CD8-positive, alpha-beta memory T cell (primary cell): Measurements from ENCODE around the gene WDR89. TPM values are rescaled to one million over a fixed set of nuclear protein-coding genes. Genes with fewer than 3 reads are reported as not detected.
"Not testable (repeated sequence)": the region's sequence is repeated elsewhere in the genome, so short reads cannot be mapped to it uniquely, and the experiment has no call there.

ENCODE experiments used
- CTCF ChIA-PET: fragments of 350-600 bp; sonication (Branson Sonifier 250); formaldehyde crosslinking; loops from one replicate; lab custom pipeline; 2021; ENCODE audit warnings: antibody characterized with exemption; lab: Charles Lee
- POLR2A ChIA-PET: fragments of 350-600 bp; sonication (Branson Sonifier 250); formaldehyde crosslinking; loops from one replicate; lab custom pipeline; 2021; ENCODE audit warnings: antibody characterized with exemption; lab: Charles Lee
- DNase-seq, 5 donors: peaks; one replicate each; pipeline versions ENCODE4 v3.0.0 to v3.0.0-alpha.2; 2020 to 2022; ENCODE audit warnings: mixed read lengths in 1 of 5
- H3K27ac ChIP-seq: one replicate; pipeline ENCODE4 v1.7.0; 2013; ENCODE audit warnings: low read depth, mild to moderate bottlenecking, low read length, moderate library complexity
- H3K27me3 ChIP-seq: 2 replicates; pipeline ENCODE4 v1.7.0; 2013; ENCODE audit warnings: low read length, mild to moderate bottlenecking; ENCODE audit not compliant: insufficient read depth, poor library complexity, severe bottlenecking
- H3K36me3 ChIP-seq: 2 replicates; pipeline ENCODE4 v1.7.0; 2013; ENCODE audit warnings: mild to moderate bottlenecking, low read length, moderate library complexity; ENCODE audit not compliant: insufficient read depth
- H3K4me1 ChIP-seq: 2 replicates; pipeline ENCODE4 v1.7.0; 2013; ENCODE audit warnings: mild to moderate bottlenecking, low read length, moderate library complexity; ENCODE audit not compliant: insufficient read depth
- H3K4me3 ChIP-seq: 2 replicates; pipeline ENCODE4 v1.7.0; 2013; ENCODE audit warnings: mild to moderate bottlenecking, low read length
- H3K9me3 ChIP-seq: 2 replicates; pipeline ENCODE4 v1.7.0; 2013; ENCODE audit warnings: mild to moderate bottlenecking, low read length
- H3K27ac Mint-ChIP-seq, 8 donors: one replicate each; pipeline ENCODE4 v1.8.0; 2020 to 2021; ENCODE audit warnings: mixed read lengths in 8 of 8, mild to moderate bottlenecking in 6 of 8, inconsistent platforms in 3 of 8, moderate library complexity in 3 of 8
- H3K27me3 Mint-ChIP-seq, 2 donors: one replicate each; pipeline ENCODE4 v1.8.0; 2020 to 2021; ENCODE audit warnings: mixed read lengths in 2 of 2, mild to moderate bottlenecking in 1 of 2, moderate library complexity in 1 of 2
- H3K36me3 Mint-ChIP-seq, 3 donors: one replicate each; pipeline ENCODE4 v1.8.0; 2020 to 2021; ENCODE audit warnings: mixed read lengths in 3 of 3, inconsistent platforms in 1 of 3, mild to moderate bottlenecking in 1 of 3
- H3K4me1 Mint-ChIP-seq, 3 donors: one replicate each; pipeline ENCODE4 v1.8.0; 2020 to 2021; ENCODE audit warnings: mixed read lengths in 3 of 3, inconsistent platforms in 1 of 3, mild to moderate bottlenecking in 1 of 3
- H3K4me3 Mint-ChIP-seq, 7 donors: one replicate each; pipeline ENCODE4 v1.8.0; 2020 to 2021; ENCODE audit warnings: mixed read lengths in 7 of 7, mild to moderate bottlenecking in 6 of 7, moderate library complexity in 4 of 7, inconsistent platforms in 2 of 7
- H3K9me3 Mint-ChIP-seq, 5 donors: one replicate each; pipeline ENCODE4 v1.8.0; 2020 to 2022; ENCODE audit warnings: mixed read lengths in 5 of 5, mild to moderate bottlenecking in 3 of 5, moderate library complexity in 2 of 5, inconsistent platforms in 1 of 5
- polyA plus RNA-seq: library from polyadenylated mRNA; unstranded; fragments of 300-500 nt; fragmentation: Illumina TruSeq; gene quantifications from one replicate; pipeline ENCODE4 v1.2.3, GENCODE V29; 2021
- total RNA-seq, 2 experiments: library from RNA; stranded (reverse); gene quantifications; one replicate each; pipeline ENCODE4 v1.2.3, GENCODE V29; 2021

Gene WDR89
- total and polyA plus RNA-seq, 3 experiments from 2014 or later: 18.3 to 30.6 (median 28.9) TPM

DNA sequence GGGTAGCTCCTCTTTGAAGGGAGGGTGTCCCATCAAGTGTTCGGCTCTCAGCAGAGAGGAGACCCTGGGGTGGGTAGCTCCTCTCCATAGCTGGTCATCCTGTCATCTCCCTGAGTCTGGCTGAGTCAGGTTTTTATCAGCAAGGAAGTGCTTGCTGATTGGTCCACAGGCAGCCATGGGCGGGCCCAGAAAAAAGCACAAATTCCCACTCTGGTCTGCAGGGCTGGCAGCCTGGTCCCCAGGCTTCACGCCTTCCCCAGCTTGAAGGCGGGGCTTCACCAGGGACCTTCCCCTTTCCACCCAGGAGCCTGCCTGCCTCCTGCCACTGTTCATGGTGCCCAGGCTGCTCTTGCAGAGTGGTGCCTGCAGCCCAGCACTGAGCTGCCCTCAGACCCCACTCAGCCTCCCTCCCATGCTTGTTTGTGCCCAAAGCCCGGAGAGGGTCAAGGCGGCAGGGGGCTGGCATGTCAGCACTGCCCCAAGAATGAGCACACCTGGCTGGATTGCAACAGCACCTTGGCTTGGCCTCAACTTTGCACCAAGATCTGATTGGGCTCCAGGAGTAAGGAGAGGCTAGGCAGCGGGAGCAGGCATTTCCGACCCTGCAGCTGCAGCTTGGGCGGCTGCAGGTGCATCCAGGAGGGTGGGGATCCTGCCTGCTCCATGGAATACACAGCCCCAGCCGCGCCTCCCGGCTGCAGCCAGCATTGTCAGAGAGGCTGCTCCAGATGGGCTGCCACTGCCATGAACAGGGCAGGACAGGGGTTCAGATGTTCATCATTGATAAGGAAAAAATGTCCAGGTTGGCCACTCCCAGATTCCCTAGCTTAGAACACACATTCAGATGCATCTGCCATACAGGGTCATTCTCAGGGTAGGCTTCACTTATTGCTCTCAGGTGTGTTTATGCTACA is 22.0 kb upstream of the WDR89 start:
- H3K36me3 ChIP-seq: no peaks in the 10 kb centered on the region
- peaks cover 2 to 5% (median 4%) of the 10 kb centered on the region in 3 donors for H3K36me3 Mint-ChIP-seq
- H3K27me3 Mint-ChIP-seq: peaks cover 0 to 2% of the 10 kb centered on the region in 2 donors
- no peaks in the 10 kb centered on the region for H3K4me1 Mint-ChIP-seq
- DNase-seq: no peak
- no peak overlapping the region for H3K27ac Mint-ChIP-seq
- no peak overlapping the region for H3K4me3 ChIP-seq
- no peak overlapping the region for H3K27ac ChIP-seq
- ChIA-PET POLR2A (interaction anchor here (0.6 kb wide), 1 partner anchor 61 kb away, joined by 3 read pairs; no protein-coding TSS in a partner anchor), CTCF (interaction anchor here (1.1 kb wide), 1 partner anchor 107 kb away, joined by 4 read pairs; no protein-coding TSS in a partner anchor)
- H3K9me3 Mint-ChIP-seq: no peaks in the 10 kb centered on the region
- H3K27me3 ChIP-seq: no peaks in the 10 kb centered on the region
- no peak overlapping the region for H3K4me3 Mint-ChIP-seq
- no peaks in the 10 kb centered on the region for H3K9me3 ChIP-seq
- H3K4me1 ChIP-seq: no peaks in the 10 kb centered on the region

DNA sequence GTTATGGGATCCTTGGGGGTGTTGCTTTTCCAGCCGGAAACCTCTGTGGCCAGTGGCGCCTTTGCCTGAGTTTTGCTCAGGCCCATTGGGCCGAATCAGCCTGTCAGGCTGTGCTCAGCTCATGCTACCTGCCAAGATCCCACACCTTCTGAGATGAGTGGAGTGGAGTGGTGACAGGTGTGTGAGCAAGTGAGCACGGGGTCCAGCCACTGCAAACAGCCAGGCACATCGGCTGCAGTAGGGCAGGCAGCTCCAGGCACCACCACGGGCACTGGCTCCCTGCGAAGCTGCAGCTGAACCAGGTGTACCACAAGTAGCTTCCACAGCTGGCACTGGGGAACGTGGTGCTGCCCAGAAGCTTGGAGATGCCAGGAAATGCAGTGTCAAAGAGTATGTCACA is 21.1 kb upstream of the WDR89 start:
- Histone ChIP-seq H3K4me1 (no peaks in the 10 kb centered on the region), H3K4me3 (no peak overlapping the region), H3K27ac (no peak overlapping the region), H3K9me3 (no peaks in the 10 kb centered on the region), H3K36me3 (no peaks in the 10 kb centered on the region), H3K27me3 (no peaks in the 10 kb centered on the region)
- peaks cover 2 to 5% (median 4%) of the 10 kb centered on the region in 3 donors for H3K36me3 Mint-ChIP-seq
- no peaks in the 10 kb centered on the region for H3K4me1 Mint-ChIP-seq
- ChIA-PET CTCF (interaction anchor here (1.1 kb wide), 1 partner anchor 108 kb away, joined by 4 read pairs; no protein-coding TSS in a partner anchor), POLR2A (no interaction called here)
- H3K27me3 Mint-ChIP-seq: peaks cover 0 to 2% of the 10 kb centered on the region in 2 donors
- no peaks in the 10 kb centered on the region for H3K9me3 Mint-ChIP-seq
- H3K4me3 Mint-ChIP-seq: no peak overlapping the region
- no peak overlapping the region for H3K27ac Mint-ChIP-seq
- no peak for DNase-seq

DNA sequence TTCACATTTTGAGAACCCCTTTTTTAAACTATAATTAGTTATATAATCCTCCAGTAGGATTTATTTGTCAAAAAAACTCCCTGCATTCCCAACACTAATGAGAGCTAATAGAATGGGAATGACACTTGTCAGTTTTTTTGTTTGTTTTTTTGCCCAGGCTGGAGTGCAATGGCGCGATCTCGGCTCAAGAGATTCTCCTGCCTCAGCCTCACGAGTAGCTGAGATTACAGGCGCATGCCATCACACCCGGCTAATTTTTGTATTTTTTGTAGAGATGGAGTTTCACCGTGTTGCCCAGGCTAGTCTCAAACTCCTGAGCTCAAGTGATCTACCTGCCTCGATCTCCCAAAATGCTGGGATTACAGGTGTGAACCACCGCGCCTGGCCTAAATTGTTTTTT is 20.2 kb upstream of the WDR89 start:
- POLR2A ChIA-PET: not testable (repeated sequence)

DNA sequence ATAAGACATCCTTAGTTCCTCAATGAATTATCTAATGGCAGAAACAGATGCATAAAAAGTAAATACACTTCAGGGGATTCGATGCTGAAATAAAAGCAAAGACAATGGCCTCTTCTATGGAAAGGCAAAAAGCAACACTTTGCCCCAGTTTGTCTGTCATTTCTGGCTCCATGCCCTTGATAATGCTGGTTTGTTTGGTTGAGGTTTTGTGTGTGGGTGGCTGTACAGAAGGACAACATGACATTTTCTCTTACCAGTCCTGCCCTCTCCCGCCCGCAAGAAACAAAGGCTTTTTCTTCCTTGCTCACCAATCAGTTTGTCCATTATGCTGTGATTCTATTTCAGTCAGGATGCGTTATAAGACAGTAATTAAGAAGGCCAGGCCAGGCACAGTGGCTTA is 18.1 kb upstream of the WDR89 start:
- H3K9me3 Mint-ChIP-seq: no peaks in the 10 kb centered on the region
- no peak overlapping the region for H3K4me3 ChIP-seq
- H3K9me3 ChIP-seq: no peaks in the 10 kb centered on the region
- CTCF ChIA-PET: no interaction called here
- H3K36me3 Mint-ChIP-seq: peaks cover 4 to 12% (median 8%) of the 10 kb centered on the region in 3 donors
- peaks cover 0 to 2% of the 10 kb centered on the region in 2 donors for H3K27me3 Mint-ChIP-seq
- POLR2A ChIA-PET: no interaction called here
- DNase-seq: no peak
- H3K36me3 ChIP-seq: no peaks in the 10 kb centered on the region
- H3K4me1 ChIP-seq: no peaks in the 10 kb centered on the region
- H3K4me3 Mint-ChIP-seq: peak overlapping the region in 1 of 7 donors; percentile 27
- no peaks in the 10 kb centered on the region for H3K4me1 Mint-ChIP-seq
- H3K27me3 ChIP-seq: no peaks in the 10 kb centered on the region
- peak overlapping the region in 2 of 8 donors; percentile 17 to 53 for H3K27ac Mint-ChIP-seq
- no peak overlapping the region for H3K27ac ChIP-seq

More for the DNA sequence above, 20.2 kb upstream of the WDR89 start:
- H3K4me3 Mint-ChIP-seq, H3K27me3 Mint-ChIP-seq, H3K9me3 ChIP-seq, H3K4me1 ChIP-seq, CTCF ChIA-PET, DNase-seq, H3K36me3 Mint-ChIP-seq, H3K4me3 ChIP-seq, H3K9me3 Mint-ChIP-seq, H3K36me3 ChIP-seq, H3K4me1 Mint-ChIP-seq, H3K27me3 ChIP-seq, H3K27ac ChIP-seq, H3K27ac Mint-ChIP-seq: not testable (repeated sequence)

DNA sequence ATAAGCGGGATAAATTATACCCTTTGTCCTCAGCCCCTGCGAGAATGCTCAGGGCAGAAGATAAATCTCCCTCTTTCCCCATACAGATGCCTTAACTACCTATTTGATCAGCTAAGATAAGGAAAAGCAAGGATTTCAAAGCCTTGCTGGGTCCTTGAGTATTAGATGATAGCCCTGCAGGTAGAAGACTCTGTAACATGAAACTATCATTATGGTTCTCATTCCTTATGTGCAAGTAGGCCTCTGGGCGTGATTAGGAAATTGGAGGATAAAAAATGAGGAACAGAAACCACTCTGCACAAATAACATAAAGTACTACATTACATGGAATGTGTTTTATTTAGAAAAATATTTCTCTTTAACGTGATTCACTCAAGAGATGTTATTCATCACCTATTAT is 14.5 kb upstream of the WDR89 start:
- Mint-ChIP-seq H3K27me3 (no peaks in the 10 kb centered on the region), H3K4me3 (no peak overlapping the region), H3K4me1 (peaks cover 5 to 10% (median 6%) of the 10 kb centered on the region in 3 donors), H3K27ac (no peak overlapping the region), H3K9me3 (no peaks in the 10 kb centered on the region), H3K36me3 (peaks cover 9 to 13% (median 9%) of the 10 kb centered on the region in 3 donors)
- POLR2A ChIA-PET: no interaction called here
- H3K4me3 ChIP-seq: no peak overlapping the region
- peaks cover 15% of the 10 kb centered on the region for H3K4me1 ChIP-seq
- no peaks in the 10 kb centered on the region for H3K9me3 ChIP-seq
- H3K27ac ChIP-seq: no peak overlapping the region
- CTCF ChIA-PET: interaction anchor here (1.5 kb wide), 1 partner anchor 10 kb away, joined by 3 read pairs; no protein-coding TSS in a partner anchor
- no peak for DNase-seq
- no peaks in the 10 kb centered on the region for H3K27me3 ChIP-seq
- no peaks in the 10 kb centered on the region for H3K36me3 ChIP-seq

DNA sequence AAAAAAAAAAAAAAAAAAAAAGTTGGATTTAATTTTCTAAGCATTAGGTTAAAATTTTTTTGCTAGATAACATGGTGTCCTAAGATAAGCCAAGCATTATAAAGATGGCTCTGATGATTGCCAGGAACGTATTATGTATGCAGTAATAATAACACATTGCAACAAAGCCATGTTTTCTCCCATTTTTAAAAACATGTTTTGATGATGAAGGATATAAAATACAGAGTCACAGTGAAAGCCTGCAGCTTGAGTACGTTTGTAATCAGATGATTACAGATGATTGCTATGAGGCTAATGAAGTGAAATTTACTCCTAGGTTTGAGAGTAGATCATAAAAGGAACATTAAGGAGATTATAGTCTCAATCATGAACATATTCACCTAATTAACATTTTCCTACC is 13.3 kb upstream of the WDR89 start:
- DNase-seq: no peak
- POLR2A ChIA-PET: no interaction called here

DNA sequence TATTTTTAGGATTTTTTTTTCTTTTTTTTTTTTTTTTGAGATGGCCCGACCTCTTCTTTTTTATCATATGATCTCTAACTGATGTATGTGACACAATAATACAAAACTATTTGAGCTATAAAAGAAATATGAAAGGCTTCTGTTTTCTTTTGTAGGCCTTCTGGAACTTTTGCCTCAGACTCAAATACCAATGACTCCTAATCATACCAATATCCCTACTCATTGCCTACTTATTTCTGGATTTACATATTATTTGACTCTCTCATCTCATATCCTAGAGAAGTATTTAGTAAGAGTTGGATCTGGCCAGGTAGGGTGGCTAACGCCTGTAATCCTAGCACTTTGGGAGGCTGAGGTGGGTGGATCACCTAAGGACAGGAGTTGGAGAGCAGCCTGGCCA is 12.7 kb upstream of the WDR89 start:
- DNase-seq: no peak
- peaks cover 9 to 12% (median 9%) of the 10 kb centered on the region in 3 donors for H3K36me3 Mint-ChIP-seq
- POLR2A ChIA-PET: interaction anchor here (0.6 kb wide), 1 partner anchor 63 kb away, joined by 3 read pairs; no protein-coding TSS in a partner anchor
- no peaks in the 10 kb centered on the region for H3K27me3 Mint-ChIP-seq
- H3K4me3 Mint-ChIP-seq: no peak overlapping the region
- CTCF ChIA-PET: interaction anchor here (0.7 kb wide), 1 partner anchor 244 kb away, joined by 3 read pairs; no protein-coding TSS in a partner anchor
- peak overlapping the region in 1 of 8 donors; percentile 36 for H3K27ac Mint-ChIP-seq
- no peaks in the 10 kb centered on the region for H3K9me3 ChIP-seq
- no peak overlapping the region for H3K4me3 ChIP-seq
- H3K4me1 ChIP-seq: peaks cover 29% of the 10 kb centered on the region
- H3K27ac ChIP-seq: no peak overlapping the region
- no peaks in the 10 kb centered on the region for H3K9me3 Mint-ChIP-seq
- no peaks in the 10 kb centered on the region for H3K27me3 ChIP-seq
- peaks cover 18 to 26% (median 22%) of the 10 kb centered on the region in 3 donors for H3K4me1 Mint-ChIP-seq
- H3K36me3 ChIP-seq: no peaks in the 10 kb centered on the region

More for the DNA sequence above, 13.3 kb upstream of the WDR89 start:
- Mint-ChIP-seq H3K9me3 (no peaks in the 10 kb centered on the region), H3K4me1 (peaks cover 14 to 20% (median 16%) of the 10 kb centered on the region in 3 donors), H3K27me3 (no peaks in the 10 kb centered on the region), H3K36me3 (peaks cover 9 to 13% (median 11%) of the 10 kb centered on the region in 3 donors), H3K4me3 (no peak overlapping the region), H3K27ac (no peak overlapping the region)
- Histone ChIP-seq H3K27me3 (no peaks in the 10 kb centered on the region), H3K27ac (no peak overlapping the region), H3K36me3 (no peaks in the 10 kb centered on the region), H3K9me3 (no peaks in the 10 kb centered on the region), H3K4me1 (peaks cover 25% of the 10 kb centered on the region), H3K4me3 (no peak overlapping the region)
- CTCF ChIA-PET: interaction anchor here (0.7 to 1.5 kb wide), 2 partner anchors 9 to 244 kb away, joined by 3 read pairs; no protein-coding TSS in a partner anchor

DNA sequence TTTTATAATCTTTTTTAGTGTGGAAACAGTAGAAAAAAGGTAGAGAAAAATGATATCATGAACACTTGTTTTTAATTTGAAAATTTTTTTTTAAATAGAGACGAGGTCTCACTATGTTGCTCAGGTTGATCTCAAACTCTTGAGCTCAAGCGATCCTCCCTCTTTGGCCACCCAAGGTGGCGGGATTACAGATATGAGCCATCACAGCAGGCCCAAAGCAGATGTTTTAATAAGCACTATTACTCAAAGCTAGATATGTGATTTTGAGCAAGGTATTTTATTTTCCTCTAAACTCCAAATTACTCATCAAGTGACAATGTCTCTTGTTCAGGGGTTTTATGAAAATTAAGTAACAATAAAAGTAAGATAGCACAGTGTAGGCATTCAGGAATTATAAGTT is 10.7 kb upstream of the WDR89 start:
- DNase-seq: no peak
- Mint-ChIP-seq H3K4me3 (no peak overlapping the region), H3K9me3 (no peaks in the 10 kb centered on the region), H3K36me3 (peaks cover 9 to 12% (median 12%) of the 10 kb centered on the region in 3 donors), H3K4me1 (peaks cover 21 to 38% (median 30%) of the 10 kb centered on the region in 3 donors), H3K27ac (peak overlapping the region in 6 of 8 donors; percentile 57 to 92 (median 80)), H3K27me3 (no peaks in the 10 kb centered on the region)
- peaks cover 36% of the 10 kb centered on the region for H3K4me1 ChIP-seq
- ChIA-PET POLR2A (interaction anchor here (3.3 kb wide), 1 partner anchor 11 kb away, joined by 47 read pairs; the partner anchor contains the start of gene WDR89), CTCF (interaction anchor here (3.8 kb wide), 1 partner anchor 10 kb away, joined by 23 read pairs; the partner anchor contains the start of gene WDR89)
- H3K36me3 ChIP-seq: no peaks in the 10 kb centered on the region
- no peaks in the 10 kb centered on the region for H3K9me3 ChIP-seq
- H3K27me3 ChIP-seq: no peaks in the 10 kb centered on the region
- no peak overlapping the region for H3K27ac ChIP-seq
- H3K4me3 ChIP-seq: no peak overlapping the region
